Measurements from ENCODE around the gene PEAR1. TPM values are rescaled to one million over a fixed set of nuclear protein-coding genes. Genes with fewer than 3 reads are reported as not detected.

The PEAR1 gene
- total and polyA plus RNA-seq, 2 of the 4 experiments (the other 2 are of a cell fraction), result 2.0 to 44.4 TPM

DNA sequence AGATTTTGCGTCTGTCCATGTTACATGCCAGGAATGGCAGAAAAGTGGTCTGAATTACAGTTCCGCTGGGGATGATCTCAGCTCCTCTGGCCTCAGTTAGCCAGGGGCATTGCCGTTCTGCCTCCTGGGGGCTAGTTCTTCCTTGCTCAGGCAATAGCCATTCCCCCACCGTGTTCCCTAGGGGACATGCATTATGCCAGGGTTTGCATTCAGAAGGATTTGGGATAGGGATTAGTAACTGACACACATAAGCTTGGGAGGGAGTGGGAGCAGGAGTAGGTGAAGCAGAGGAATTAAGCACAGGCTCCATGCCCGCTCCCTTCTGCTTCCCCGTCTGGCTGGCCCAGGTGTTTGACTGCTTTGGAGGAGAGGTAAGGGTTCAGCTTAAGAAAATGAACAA, 39.6 kb downstream of the PEAR1 start:
- Histone ChIP-seq H4K5ac (ENCODE audit: low read depth, low read length) (no peak overlapping the region), H2AFZ (replicated peaks; ENCODE audit: low read length, poor library complexity) (no peak overlapping the region), H2AK5ac (ENCODE audit: low read depth, low read length) (no peak overlapping the region), H3K14ac (replicated peaks; ENCODE audit: low read depth, low read length) (no peak overlapping the region), H3K9me1 (ENCODE audit: insufficient read depth, low read length) (no peaks in the 10 kb centered on the region), H3K4me2 (ENCODE audit: low read depth, low read length) (no peak overlapping the region), H3K27ac (ENCODE audit: insufficient read depth, low read length) (no peak overlapping the region), H3K36me3 (ENCODE audit: control insufficient read depth, insufficient read depth, low read length) (peaks cover 22% of the 10 kb centered on the region), H2BK20ac (ENCODE audit: low read depth, low read length) (no peak overlapping the region), H2BK120ac (ENCODE audit: low read depth, low read length) (no peak overlapping the region), H3K9ac (ENCODE audit: low read depth, low read length) (no peak overlapping the region), H3K56ac (ENCODE audit: extremely low read depth, insufficient read depth, low read length) (no peak overlapping the region), H3K9me3 (ENCODE audit: control insufficient read depth, insufficient read depth, low read length) (no peaks in the 10 kb centered on the region), H4K91ac (ENCODE audit: insufficient read depth, low read depth, low read length) (no peak overlapping the region), H3K4me1 (ENCODE audit: control insufficient read depth, insufficient read depth, low read length) (no peaks in the 10 kb centered on the region), H3K18ac (ENCODE audit: low read depth, low read length) (no peak overlapping the region), H4K20me1 (ENCODE audit: insufficient read depth, low read length) (no peaks in the 10 kb centered on the region; the same call in 1 of the 2 replicates), H3K23ac (ENCODE audit: low read depth, low read length) (no peak overlapping the region), H2BK5ac (ENCODE audit: low read depth, low read length, poor library complexity, severe bottlenecking) (no peak overlapping the region), H3K79me1 (ENCODE audit: low read depth in 1 of 2, low read length in 2 of 2) (no peaks in the 10 kb centered on the region), H3K4ac (ENCODE audit: low read depth, low read length) (no peak overlapping the region), H3K4me3 (ENCODE audit: insufficient read depth, low read depth, low read length) (no peak overlapping the region), H2BK15ac (ENCODE audit: low read depth, low read length) (no peak overlapping the region), H3K27me3 (ENCODE audit: control insufficient read depth, insufficient read depth, low read length) (peaks cover 11% of the 10 kb centered on the region), H4K8ac (ENCODE audit: low read depth in 2 of 2, low read length in 2 of 2) (no peak overlapping the region), H2AK9ac (replicated peaks; ENCODE audit: low read depth, low read length, poor library complexity) (no peak overlapping the region)
- intact Hi-C loops (cut with micrococcal nuclease), result no loop called here
- ChIA-PET POLR2A (ENCODE audit: unreplicated experiment) (no interaction called here), CTCF (no interaction called here)
- DNase-seq (no peak), ATAC-seq (ENCODE audit: low read depth) (no peak)
- in situ Hi-C loops (cut with MboI; ENCODE audit: low sequenced_read_pairs), result no loop called here
- dilution Hi-C loops (cut with HindIII; ENCODE audit: low sequenced_read_pairs, unreplicated experiment), result no loop called here
- 100% methylated on average over 3 of the region's 6 CpGs; no CpG with 5 or more reads in 1 of the 2 experiments for WGBS, 2 experiments (ENCODE audit: extremely low coverage in 2 of 2, insufficient read length in 1 of 2)
- no TSS peak for BruUV-seq (replicated peaks)
- no peak for TF ChIP-seq BHLHE40 (IDR thresholded peaks at IDR 0.05; ENCODE audit: low read depth, low read length)
- no peak for TF ChIP-seq FOS (IDR thresholded peaks at IDR 0.05; ENCODE audit: low read depth, low read length)
- TF ChIP-seq, protein P1, sequence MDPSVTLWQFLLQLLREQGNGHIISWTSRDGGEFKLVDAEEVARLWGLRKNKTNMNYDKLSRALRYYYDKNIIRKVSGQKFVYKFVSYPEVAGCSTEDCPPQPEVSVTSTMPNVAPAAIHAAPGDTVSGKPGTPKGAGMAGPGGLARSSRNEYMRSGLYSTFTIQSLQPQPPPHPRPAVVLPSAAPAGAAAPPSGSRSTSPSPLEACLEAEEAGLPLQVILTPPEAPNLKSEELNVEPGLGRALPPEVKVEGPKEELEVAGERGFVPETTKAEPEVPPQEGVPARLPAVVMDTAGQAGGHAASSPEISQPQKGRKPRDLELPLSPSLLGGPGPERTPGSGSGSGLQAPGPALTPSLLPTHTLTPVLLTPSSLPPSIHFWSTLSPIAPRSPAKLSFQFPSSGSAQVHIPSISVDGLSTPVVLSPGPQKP (IDR thresholded peaks at IDR 0.05; ENCODE audit: borderline replicate concordance, low read depth, low read length), result no peak
- TF ChIP-seq POLR2A (IDR thresholded peaks at IDR 0.05; ENCODE audit: low read depth, low read length), result no peak

Data from IMR-90 (cell line).